Measurements from ENCODE around the gene CLN6.
"Not testable (repeated sequence)": the region's sequence is repeated elsewhere in the genome, so short reads cannot be mapped to it uniquely, and the experiment has no call there.

DNA sequence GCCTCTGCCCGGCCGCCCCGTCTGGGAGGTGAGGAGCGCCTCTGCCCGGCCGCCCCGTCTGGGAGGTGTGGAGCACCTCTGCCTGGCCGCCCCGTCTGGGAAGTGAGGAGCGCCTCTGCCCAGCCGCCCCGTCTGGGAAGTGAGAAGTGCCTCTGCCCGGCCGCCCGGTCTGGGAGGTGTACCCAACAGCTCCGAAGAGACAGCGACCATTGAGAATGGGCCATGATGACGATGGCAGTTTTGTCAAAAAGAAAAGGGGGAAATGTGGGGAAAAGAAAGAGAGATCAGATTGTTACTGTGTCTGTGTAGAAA, 7.1 kb downstream of the CLN6 start:
- TF ChIP-seq, protein P1, sequence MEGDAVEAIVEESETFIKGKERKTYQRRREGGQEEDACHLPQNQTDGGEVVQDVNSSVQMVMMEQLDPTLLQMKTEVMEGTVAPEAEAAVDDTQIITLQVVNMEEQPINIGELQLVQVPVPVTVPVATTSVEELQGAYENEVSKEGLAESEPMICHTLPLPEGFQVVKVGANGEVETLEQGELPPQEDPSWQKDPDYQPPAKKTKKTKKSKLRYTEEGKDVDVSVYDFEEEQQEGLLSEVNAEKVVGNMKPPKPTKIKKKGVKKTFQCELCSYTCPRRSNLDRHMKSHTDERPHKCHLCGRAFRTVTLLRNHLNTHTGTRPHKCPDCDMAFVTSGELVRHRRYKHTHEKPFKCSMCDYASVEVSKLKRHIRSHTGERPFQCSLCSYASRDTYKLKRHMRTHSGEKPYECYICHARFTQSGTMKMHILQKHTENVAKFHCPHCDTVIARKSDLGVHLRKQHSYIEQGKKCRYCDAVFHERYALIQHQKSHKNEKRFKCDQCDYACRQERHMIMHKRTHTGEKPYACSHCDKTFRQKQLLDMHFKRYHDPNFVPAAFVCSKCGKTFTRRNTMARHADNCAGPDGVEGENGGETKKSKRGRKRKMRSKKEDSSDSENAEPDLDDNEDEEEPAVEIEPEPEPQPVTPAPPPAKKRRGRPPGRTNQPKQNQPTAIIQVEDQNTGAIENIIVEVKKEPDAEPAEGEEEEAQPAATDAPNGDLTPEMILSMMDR (IDR thresholded peaks at IDR 0.05): not testable (repeated sequence)
- TF ChIP-seq POLR2A (IDR thresholded peaks at IDR 0.05): not testable (repeated sequence)

Data from adrenal gland (tissue), 5 donors.